ENCODE results near the gene UNC5C. TPM values are rescaled to one million over a fixed set of nuclear protein-coding genes. Genes with fewer than 3 reads are reported as not detected.

UNC5C gene
- total RNA-seq, 1 donor from 2014 or later: 0.97 TPM

GRCh38 chr4:95536650-95537049 is 12.1 kb downstream of the UNC5C start:
- no peak for TF ChIP-seq CTCF (IDR thresholded peaks at IDR 0.05; ENCODE audit: unreplicated experiment)
- no peaks in the 10 kb centered on the region for H3K36me3 Mint-ChIP-seq (ENCODE audit: low read depth, unreplicated experiment)
- no peaks in the 10 kb centered on the region for H3K27me3 Mint-ChIP-seq (ENCODE audit: unreplicated experiment)
- H3K4me3 Mint-ChIP-seq (ENCODE audit: unreplicated experiment): no peak overlapping the region
- no peak overlapping the region for H3K27ac Mint-ChIP-seq (ENCODE audit: unreplicated experiment)
- H3K4me1 Mint-ChIP-seq (ENCODE audit: unreplicated experiment): no peaks in the 10 kb centered on the region
- DNase-seq (ENCODE audit: low spot score): no peak
- H3K9me3 Mint-ChIP-seq (ENCODE audit: unreplicated experiment): no peaks in the 10 kb centered on the region

GRCh38 chr4:95535180-95535579 is 13.6 kb downstream of the UNC5C start:
- DNase-seq (ENCODE audit: low spot score): no peak
- Mint-ChIP-seq H3K27me3 (ENCODE audit: unreplicated experiment) (no peaks in the 10 kb centered on the region), H3K27ac (ENCODE audit: unreplicated experiment) (no peak overlapping the region), H3K36me3 (ENCODE audit: low read depth, unreplicated experiment) (no peaks in the 10 kb centered on the region), H3K4me1 (ENCODE audit: unreplicated experiment) (no peaks in the 10 kb centered on the region), H3K4me3 (ENCODE audit: unreplicated experiment) (no peak overlapping the region), H3K9me3 (ENCODE audit: unreplicated experiment) (no peaks in the 10 kb centered on the region)
- TF ChIP-seq CTCF (IDR thresholded peaks at IDR 0.05; ENCODE audit: unreplicated experiment): no peak

GRCh38 chr4:95534032-95534431 is 14.7 kb downstream of the UNC5C start:
- no peak overlapping the region for H3K27ac Mint-ChIP-seq (ENCODE audit: unreplicated experiment)
- H3K4me3 Mint-ChIP-seq (ENCODE audit: unreplicated experiment): no peak overlapping the region
- no peaks in the 10 kb centered on the region for H3K9me3 Mint-ChIP-seq (ENCODE audit: unreplicated experiment)
- DNase-seq (ENCODE audit: low spot score): no peak
- no peaks in the 10 kb centered on the region for H3K27me3 Mint-ChIP-seq (ENCODE audit: unreplicated experiment)
- no peak for TF ChIP-seq CTCF (IDR thresholded peaks at IDR 0.05; ENCODE audit: unreplicated experiment)
- no peaks in the 10 kb centered on the region for H3K36me3 Mint-ChIP-seq (ENCODE audit: low read depth, unreplicated experiment)
- H3K4me1 Mint-ChIP-seq (ENCODE audit: unreplicated experiment): no peaks in the 10 kb centered on the region

GRCh38 chr4:95533254-95533653 is 15.5 kb downstream of the UNC5C start:
- H3K4me3 Mint-ChIP-seq (ENCODE audit: unreplicated experiment): no peak overlapping the region

GRCh38 chr4:95532305-95532704 is 16.5 kb downstream of the UNC5C start:
- no peaks in the 10 kb centered on the region for H3K36me3 Mint-ChIP-seq (ENCODE audit: low read depth, unreplicated experiment)
- no peaks in the 10 kb centered on the region for H3K9me3 Mint-ChIP-seq (ENCODE audit: unreplicated experiment)
- no peak overlapping the region for H3K4me3 Mint-ChIP-seq (ENCODE audit: unreplicated experiment)
- no peaks in the 10 kb centered on the region for H3K27me3 Mint-ChIP-seq (ENCODE audit: unreplicated experiment)
- no peak for DNase-seq (ENCODE audit: low spot score)
- H3K4me1 Mint-ChIP-seq (ENCODE audit: unreplicated experiment): no peaks in the 10 kb centered on the region
- no peak overlapping the region for H3K27ac Mint-ChIP-seq (ENCODE audit: unreplicated experiment)
- TF ChIP-seq CTCF (IDR thresholded peaks at IDR 0.05; ENCODE audit: unreplicated experiment): no peak

More at GRCh38 chr4:95533254-95533653, 15.5 kb downstream of the UNC5C start:
- no peak for DNase-seq (ENCODE audit: low spot score)
- Mint-ChIP-seq H3K27ac (ENCODE audit: unreplicated experiment) (no peak overlapping the region), H3K4me1 (ENCODE audit: unreplicated experiment) (no peaks in the 10 kb centered on the region), H3K9me3 (ENCODE audit: unreplicated experiment) (no peaks in the 10 kb centered on the region), H3K27me3 (ENCODE audit: unreplicated experiment) (no peaks in the 10 kb centered on the region), H3K36me3 (ENCODE audit: low read depth, unreplicated experiment) (no peaks in the 10 kb centered on the region)
- no peak for TF ChIP-seq CTCF (IDR thresholded peaks at IDR 0.05; ENCODE audit: unreplicated experiment)
